ENCODE measurements around the gene UGGT1. TPM values are rescaled to one million over a fixed set of nuclear protein-coding genes. Genes with fewer than 3 reads are reported as not detected.
"Not testable (repeated sequence)": the region's sequence is repeated elsewhere in the genome, so short reads cannot be mapped to it uniquely, and the experiment has no call there.

UGGT1 gene
- total and polyA plus RNA-seq, 4 donors, result 6.7 to 74.7 (median 32.4) TPM

DNA sequence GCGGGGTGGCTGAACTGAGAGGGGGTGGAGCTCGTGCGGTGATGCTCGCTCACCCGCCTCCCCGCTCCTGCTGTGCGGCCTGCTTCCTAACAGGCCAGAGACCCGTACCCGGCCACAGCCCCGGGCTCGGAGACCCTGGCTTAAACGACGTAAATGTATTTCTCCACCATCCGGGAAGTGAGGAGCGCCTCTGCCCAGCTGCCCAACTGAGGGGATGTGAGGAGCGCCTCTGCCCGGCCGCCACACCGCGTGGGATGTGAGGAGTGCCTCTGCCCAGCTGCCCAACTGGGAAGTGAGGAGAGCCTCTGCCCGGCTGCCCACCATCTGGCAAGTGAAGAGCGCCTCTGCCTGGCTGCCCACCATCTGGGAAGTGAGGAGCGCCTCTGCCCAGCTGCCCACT is 117.0 kb downstream of the UGGT1 start:
- Histone ChIP-seq H3K9me3 (ENCODE audit: control insufficient read depth in 4 of 4, low read length in 3 of 4) (no peaks in the 10 kb centered on the region), H3K4me1 (ENCODE audit: control insufficient read depth in 4 of 4, insufficient read depth in 4 of 4, low read length in 3 of 4) (no peaks in the 10 kb centered on the region), H3K9ac (ENCODE audit: low read depth in 1 of 2, low read length in 2 of 2) (no peak overlapping the region), H3K27me3 (ENCODE audit: control insufficient read depth in 4 of 4, insufficient read depth in 4 of 4, low read length in 3 of 4) (no peaks in the 10 kb centered on the region), H3K36me3 (ENCODE audit: control insufficient read depth in 4 of 4, insufficient read depth in 3 of 4, low read depth in 1 of 4, low read length in 3 of 4) (no peaks in the 10 kb centered on the region), H3K4me3 (ENCODE audit: low read depth in 1 of 3, low read length in 3 of 3) (no peak overlapping the region), H3K27ac (ENCODE audit: low read depth in 1 of 2, low read length in 2 of 2) (no peak overlapping the region)
- TF ChIP-seq SP1 (IDR thresholded peaks at IDR 0.05) (no peak), RXRA (IDR thresholded peaks at IDR 0.05) (no peak)
- TF ChIP-seq, protein P1, sequence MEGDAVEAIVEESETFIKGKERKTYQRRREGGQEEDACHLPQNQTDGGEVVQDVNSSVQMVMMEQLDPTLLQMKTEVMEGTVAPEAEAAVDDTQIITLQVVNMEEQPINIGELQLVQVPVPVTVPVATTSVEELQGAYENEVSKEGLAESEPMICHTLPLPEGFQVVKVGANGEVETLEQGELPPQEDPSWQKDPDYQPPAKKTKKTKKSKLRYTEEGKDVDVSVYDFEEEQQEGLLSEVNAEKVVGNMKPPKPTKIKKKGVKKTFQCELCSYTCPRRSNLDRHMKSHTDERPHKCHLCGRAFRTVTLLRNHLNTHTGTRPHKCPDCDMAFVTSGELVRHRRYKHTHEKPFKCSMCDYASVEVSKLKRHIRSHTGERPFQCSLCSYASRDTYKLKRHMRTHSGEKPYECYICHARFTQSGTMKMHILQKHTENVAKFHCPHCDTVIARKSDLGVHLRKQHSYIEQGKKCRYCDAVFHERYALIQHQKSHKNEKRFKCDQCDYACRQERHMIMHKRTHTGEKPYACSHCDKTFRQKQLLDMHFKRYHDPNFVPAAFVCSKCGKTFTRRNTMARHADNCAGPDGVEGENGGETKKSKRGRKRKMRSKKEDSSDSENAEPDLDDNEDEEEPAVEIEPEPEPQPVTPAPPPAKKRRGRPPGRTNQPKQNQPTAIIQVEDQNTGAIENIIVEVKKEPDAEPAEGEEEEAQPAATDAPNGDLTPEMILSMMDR (IDR thresholded peaks at IDR 0.05; ENCODE audit: low read depth, low read length, missing input control), result no peak
- TF ChIP-seq, protein P2, sequence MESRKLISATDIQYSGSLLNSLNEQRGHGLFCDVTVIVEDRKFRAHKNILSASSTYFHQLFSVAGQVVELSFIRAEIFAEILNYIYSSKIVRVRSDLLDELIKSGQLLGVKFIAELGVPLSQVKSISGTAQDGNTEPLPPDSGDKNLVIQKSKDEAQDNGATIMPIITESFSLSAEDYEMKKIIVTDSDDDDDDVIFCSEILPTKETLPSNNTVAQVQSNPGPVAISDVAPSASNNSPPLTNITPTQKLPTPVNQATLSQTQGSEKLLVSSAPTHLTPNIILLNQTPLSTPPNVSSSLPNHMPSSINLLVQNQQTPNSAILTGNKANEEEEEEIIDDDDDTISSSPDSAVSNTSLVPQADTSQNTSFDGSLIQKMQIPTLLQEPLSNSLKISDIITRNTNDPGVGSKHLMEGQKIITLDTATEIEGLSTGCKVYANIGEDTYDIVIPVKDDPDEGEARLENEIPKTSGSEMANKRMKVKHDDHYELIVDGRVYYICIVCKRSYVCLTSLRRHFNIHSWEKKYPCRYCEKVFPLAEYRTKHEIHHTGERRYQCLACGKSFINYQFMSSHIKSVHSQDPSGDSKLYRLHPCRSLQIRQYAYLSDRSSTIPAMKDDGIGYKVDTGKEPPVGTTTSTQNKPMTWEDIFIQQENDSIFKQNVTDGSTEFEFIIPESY (IDR thresholded peaks at IDR 0.05), result no peak
- WGBS, result 96% methylated on average over 23 of the region's 23 CpGs
- DNase-seq (ENCODE audit: low spot score), result no peak

DNA sequence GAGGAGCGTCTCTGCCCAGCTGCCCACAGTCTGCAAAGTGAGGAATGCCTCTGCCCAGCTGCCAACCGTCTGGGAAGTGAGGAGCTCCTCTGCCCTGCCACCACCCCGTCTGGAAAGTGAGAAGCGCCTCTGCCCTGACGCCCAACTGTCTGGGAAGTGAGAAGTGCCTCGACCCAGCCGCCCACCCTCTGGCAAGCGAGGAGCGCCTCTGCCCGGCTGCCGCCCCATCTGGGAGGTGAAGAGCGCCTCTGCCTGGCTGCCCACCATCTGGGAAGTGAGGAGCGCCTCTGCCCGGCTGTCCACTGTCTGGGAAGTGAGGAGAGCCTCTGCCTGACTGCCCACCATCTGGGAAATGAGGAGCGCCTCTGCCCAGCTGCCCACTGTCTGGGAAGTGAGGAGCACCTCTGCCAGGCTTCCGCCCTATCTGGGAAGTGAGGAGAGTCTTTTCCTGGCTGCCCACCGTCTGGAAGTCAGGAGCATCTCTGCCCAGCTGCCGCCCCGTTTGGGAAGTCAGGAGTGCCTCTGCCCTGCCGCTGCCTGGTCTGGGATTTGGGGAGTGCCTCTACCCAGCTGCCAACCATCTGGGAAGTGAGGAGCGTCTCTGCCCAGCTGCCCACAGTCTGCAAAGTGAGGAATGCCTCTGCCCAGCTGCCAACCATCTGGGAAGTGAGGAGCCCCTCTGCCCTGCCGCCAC is 117.8 kb downstream of the UGGT1 start:
- not testable (repeated sequence) for DNase-seq (ENCODE audit: low spot score); H3K27ac ChIP-seq (ENCODE audit: low read depth in 1 of 2, low read length in 2 of 2); H3K4me1 ChIP-seq (ENCODE audit: control insufficient read depth in 4 of 4, insufficient read depth in 4 of 4, low read length in 3 of 4); H3K4me3 ChIP-seq (ENCODE audit: low read depth in 1 of 3, low read length in 3 of 3); H3K36me3 ChIP-seq (ENCODE audit: control insufficient read depth in 4 of 4, insufficient read depth in 3 of 4, low read depth in 1 of 4, low read length in 3 of 4); H3K27me3 ChIP-seq (ENCODE audit: control insufficient read depth in 4 of 4, insufficient read depth in 4 of 4, low read length in 3 of 4); H3K9ac ChIP-seq (ENCODE audit: low read depth in 1 of 2, low read length in 2 of 2); H3K9me3 ChIP-seq (ENCODE audit: control insufficient read depth in 4 of 4, low read length in 3 of 4)
- WGBS, result 95% methylated on average over 21 of the region's 22 CpGs

DNA sequence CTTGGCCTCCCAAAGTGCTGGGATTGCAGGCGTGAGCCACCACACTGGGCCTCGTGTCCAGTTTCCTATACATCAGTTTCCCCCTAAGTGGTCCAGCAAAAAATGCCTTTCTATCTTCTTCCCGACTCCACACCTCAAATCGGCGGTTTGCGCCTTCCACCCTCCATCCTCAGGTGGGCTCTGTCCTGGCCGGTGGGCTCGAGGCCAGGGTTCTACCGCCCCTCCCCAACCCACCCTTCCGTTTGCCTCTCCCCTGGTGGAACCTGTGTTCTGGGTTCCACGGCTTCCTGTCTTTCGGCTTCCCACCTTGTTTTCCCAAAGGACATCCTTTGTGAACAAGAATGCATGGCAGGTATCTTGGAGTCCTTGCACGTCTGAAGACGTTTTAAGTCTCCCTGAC is 123.3 kb downstream of the UGGT1 start:
- Histone ChIP-seq H3K27me3 (ENCODE audit: control insufficient read depth in 4 of 4, insufficient read depth in 4 of 4, low read length in 3 of 4) (no peaks in the 10 kb centered on the region), H3K36me3 (ENCODE audit: control insufficient read depth in 4 of 4, insufficient read depth in 3 of 4, low read depth in 1 of 4, low read length in 3 of 4) (no peaks in the 10 kb centered on the region), H3K27ac (ENCODE audit: low read depth in 1 of 2, low read length in 2 of 2) (no peak overlapping the region), H3K4me3 (ENCODE audit: low read depth in 1 of 3, low read length in 3 of 3) (no peak overlapping the region), H3K9me3 (ENCODE audit: control insufficient read depth in 4 of 4, low read length in 3 of 4) (no peaks in the 10 kb centered on the region), H3K9ac (ENCODE audit: low read depth in 1 of 2, low read length in 2 of 2) (no peak overlapping the region), H3K4me1 (ENCODE audit: control insufficient read depth in 4 of 4, insufficient read depth in 4 of 4, low read length in 3 of 4) (no peaks in the 10 kb centered on the region)
- DNase-seq (ENCODE audit: low spot score), result no peak
- TF ChIP-seq NR2F2 (IDR thresholded peaks at IDR 0.05) (no peak), JUND (IDR thresholded peaks at IDR 0.05) (no peak), HNF4A (conservative IDR thresholded peaks at IDR 0.05) (no peak), YY1 (IDR thresholded peaks at IDR 0.05) (no peak)
- TF ChIP-seq, protein P3, sequence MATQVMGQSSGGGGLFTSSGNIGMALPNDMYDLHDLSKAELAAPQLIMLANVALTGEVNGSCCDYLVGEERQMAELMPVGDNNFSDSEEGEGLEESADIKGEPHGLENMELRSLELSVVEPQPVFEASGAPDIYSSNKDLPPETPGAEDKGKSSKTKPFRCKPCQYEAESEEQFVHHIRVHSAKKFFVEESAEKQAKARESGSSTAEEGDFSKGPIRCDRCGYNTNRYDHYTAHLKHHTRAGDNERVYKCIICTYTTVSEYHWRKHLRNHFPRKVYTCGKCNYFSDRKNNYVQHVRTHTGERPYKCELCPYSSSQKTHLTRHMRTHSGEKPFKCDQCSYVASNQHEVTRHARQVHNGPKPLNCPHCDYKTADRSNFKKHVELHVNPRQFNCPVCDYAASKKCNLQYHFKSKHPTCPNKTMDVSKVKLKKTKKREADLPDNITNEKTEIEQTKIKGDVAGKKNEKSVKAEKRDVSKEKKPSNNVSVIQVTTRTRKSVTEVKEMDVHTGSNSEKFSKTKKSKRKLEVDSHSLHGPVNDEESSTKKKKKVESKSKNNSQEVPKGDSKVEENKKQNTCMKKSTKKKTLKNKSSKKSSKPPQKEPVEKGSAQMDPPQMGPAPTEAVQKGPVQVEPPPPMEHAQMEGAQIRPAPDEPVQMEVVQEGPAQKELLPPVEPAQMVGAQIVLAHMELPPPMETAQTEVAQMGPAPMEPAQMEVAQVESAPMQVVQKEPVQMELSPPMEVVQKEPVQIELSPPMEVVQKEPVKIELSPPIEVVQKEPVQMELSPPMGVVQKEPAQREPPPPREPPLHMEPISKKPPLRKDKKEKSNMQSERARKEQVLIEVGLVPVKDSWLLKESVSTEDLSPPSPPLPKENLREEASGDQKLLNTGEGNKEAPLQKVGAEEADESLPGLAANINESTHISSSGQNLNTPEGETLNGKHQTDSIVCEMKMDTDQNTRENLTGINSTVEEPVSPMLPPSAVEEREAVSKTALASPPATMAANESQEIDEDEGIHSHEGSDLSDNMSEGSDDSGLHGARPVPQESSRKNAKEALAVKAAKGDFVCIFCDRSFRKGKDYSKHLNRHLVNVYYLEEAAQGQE (IDR thresholded peaks at IDR 0.05), result no peak
- 90% methylated on average over 14 of the region's 14 CpGs for WGBS

Data from liver (tissue), 9 donors.